Ishikawa (cell line): ENCODE measurements around the gene WDR6.
A peak's percentile ranks its signal among the peaks of the same experiment; 100 is the strongest.

Experiments
- CEBPB ChIP-seq: IDR thresholded peaks from 2 replicates; pipeline ENCODE4 v1.6.1; 2012
- MAX ChIP-seq: IDR thresholded peaks from 2 replicates; pipeline ENCODE4 v1.6.1; 2012
- NFIC ChIP-seq: IDR thresholded peaks from 2 replicates; pipeline ENCODE4 v1.6.1; 2012
- TEAD4 ChIP-seq: IDR thresholded peaks from 2 replicates; pipeline ENCODE4 v1.6.1; 2012

The WDR6 gene

DNA sequence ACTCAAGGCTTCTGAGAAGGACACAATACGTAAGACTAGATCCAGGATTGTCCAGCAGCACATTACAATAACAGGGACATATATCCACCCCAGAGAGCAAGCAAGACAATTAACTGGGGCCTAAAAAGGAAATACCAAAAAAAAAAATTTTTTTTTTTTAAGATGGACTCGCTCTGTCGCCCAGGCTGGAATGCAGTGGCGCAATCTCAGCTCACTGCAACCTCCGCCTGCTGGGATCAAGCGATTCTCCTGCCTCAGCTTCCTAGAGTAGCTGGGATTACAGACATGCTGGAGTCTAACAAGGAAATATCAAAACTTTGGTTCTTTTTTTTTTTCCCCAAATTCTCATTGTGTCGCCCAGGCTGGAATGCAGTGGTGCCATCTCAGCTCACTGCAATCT, 50.8 kb downstream of the WDR6 start:
- TF ChIP-seq CEBPB (peak; percentile 94), NFIC (no peak), MAX (0 out of 2 replicates have a peak, but pooled peaks have one; percentile 13), TEAD4 (peak; percentile 84)
